HCT116 (cell line): ENCODE results near the gene MED13L.

Experiments
- CBX3 ChIP-seq: IDR thresholded peaks from 2 replicates; pipeline ENCODE4 v1.6.1; 2012; ENCODE audit warnings: low read depth
- CTCF ChIP-seq, 3 experiments: fragments of 200-600 bp in 1 of 3; sonication (generic) in 1 of 3; IDR thresholded peaks in 2 of 3; conservative IDR thresholded peaks in 1 of 3; 2 replicates each; pipeline ENCODE4 v1.5.1; 2012 to 2017; ENCODE audit warnings: low read depth in 2 of 3, low read length in 2 of 3, antibody characterized with exemption in 1 of 3, borderline replicate concordance in 1 of 3, control low read depth in 1 of 3, mild to moderate bottlenecking in 1 of 3, mixed read lengths in 1 of 3, mixed run types in 1 of 3, moderate library complexity in 1 of 3; ENCODE audit not compliant: insufficient read depth in 1 of 3
- EZH2 ChIP-seq: fragments of 200-600 bp; sonication (generic); IDR thresholded peaks from 2 replicates; pipeline ENCODE4 v1.6.1; 2017; ENCODE audit warnings: antibody characterized with exemption, mixed run types
- EZH2phosphoT487 ChIP-seq: fragments of 200-600 bp; IDR thresholded peaks from 2 replicates; pipeline ENCODE4 v1.6.1; 2018; ENCODE audit warnings: antibody characterized with exemption, borderline replicate concordance
- POLR2A ChIP-seq: IDR thresholded peaks from 2 replicates; pipeline ENCODE4 v1.7.0; 2011; ENCODE audit warnings: borderline replicate concordance; ENCODE audit not compliant: insufficient read depth, insufficient read length; ENCODE audit errors: extremely low read depth
- POLR2AphosphoS5 ChIP-seq: IDR thresholded peaks from 2 replicates; pipeline ENCODE4 v1.6.1; 2011; ENCODE audit warnings: mild to moderate bottlenecking, low read depth, low read length, moderate library complexity
- REST ChIP-seq: IDR thresholded peaks from 2 replicates; pipeline ENCODE4 v1.6.1; 2012; ENCODE audit warnings: low read depth
- SP1 ChIP-seq: IDR thresholded peaks from 2 replicates; pipeline ENCODE4 v1.6.1; 2012; ENCODE audit warnings: low read depth
- ZBTB33 ChIP-seq: IDR thresholded peaks from 2 replicates; pipeline ENCODE4 v1.6.1; 2011; ENCODE audit warnings: mild to moderate bottlenecking, low read length, moderate library complexity; ENCODE audit not compliant: insufficient replicate concordance; ENCODE audit errors: extremely low read depth
- ZFX ChIP-seq: fragments of 450-650 bp; IDR thresholded peaks from 2 replicates; pipeline ENCODE4 v1.6.1; 2017
- ZNF274 ChIP-seq: fragments of 200-500 bp; sonication (Bioruptor generic); IDR thresholded peaks from 2 replicates; pipeline ENCODE4 v1.6.1; 2014; ENCODE audit warnings: mild to moderate bottlenecking, low read depth, low read length, inconsistent platforms

- TF ChIP-seq CTCF (IDR thresholded peaks at IDR 0.05 in 2 of 3, conservative IDR thresholded peaks at IDR 0.05 in 1 of 3; ENCODE audit: borderline replicate concordance in 1 of 3, insufficient read depth in 1 of 3, low read depth in 2 of 3, low read length in 2 of 3) (no peak), EZH2 (no peak), REST (no peak), ZFX (no peak), POLR2A (no peak), ZNF274 (no peak), EZH2phosphoT487 (no peak), CBX3 (no peak), POLR2AphosphoS5 (no peak), SP1 (no peak), ZBTB33 (no peak)
Measured at GRCh38 chr12:116238149-116238548, 39.3 kb downstream of the MED13L start.
